Endodermal cell (in vitro differentiated cells): ENCODE results near the gene PTK7. TPM values are rescaled to one million over a fixed set of nuclear protein-coding genes. Genes with fewer than 3 reads are reported as not detected.
"Not testable (repeated sequence)": the region's sequence is repeated elsewhere in the genome, so short reads cannot be mapped to it uniquely, and the experiment has no call there.

Source experiments
- DNase-seq: peaks from one replicate; pipeline ENCODE4 v3.0.0-alpha.2; 2017
- H3K27ac ChIP-seq: 2 replicates; pipeline ENCODE4 v1.5.1; 2013; ENCODE audit warnings: mild to moderate bottlenecking, low read depth, low read length, moderate library complexity
- H3K27me3 ChIP-seq: 2 replicates; pipeline ENCODE4 v1.6.1; 2013; ENCODE audit warnings: mild to moderate bottlenecking, low read length, moderate library complexity; ENCODE audit not compliant: insufficient read depth, control insufficient read depth, poor library complexity, severe bottlenecking
- H3K36me3 ChIP-seq: 2 replicates; pipeline ENCODE4 v1.7.0; 2013; ENCODE audit warnings: mild to moderate bottlenecking, low read length, moderate library complexity; ENCODE audit not compliant: control insufficient read depth, insufficient read depth
- H3K4me1 ChIP-seq: one replicate; pipeline ENCODE4 v1.7.0; 2013; ENCODE audit warnings: low read length; ENCODE audit not compliant: control insufficient read depth, insufficient read depth
- H3K4me3 ChIP-seq: 2 replicates; pipeline ENCODE4 v1.5.1; 2013; ENCODE audit warnings: mild to moderate bottlenecking, low read length, moderate library complexity
- H3K9ac ChIP-seq: 2 replicates; pipeline ENCODE4 v1.6.1; 2013; ENCODE audit warnings: mild to moderate bottlenecking, low read length, moderate library complexity; ENCODE audit not compliant: poor library complexity, severe bottlenecking; ENCODE audit errors: extremely low read depth
- H3K9me3 ChIP-seq: 2 replicates; pipeline ENCODE4 v1.6.1; 2013; ENCODE audit warnings: mild to moderate bottlenecking, low read length, moderate library complexity; ENCODE audit not compliant: control insufficient read depth
- H3K27ac Mint-ChIP-seq: 2 replicates; pipeline ENCODE4 v1.8.0; 2020; ENCODE audit warnings: mixed read lengths
- H3K27me3 Mint-ChIP-seq: 2 replicates; pipeline ENCODE4 v1.8.0; 2021; ENCODE audit warnings: mild to moderate bottlenecking, mixed read lengths; ENCODE audit not compliant: insufficient read depth
- H3K36me3 Mint-ChIP-seq: 2 replicates; pipeline ENCODE4 v1.8.0; 2020; ENCODE audit warnings: low read depth, mixed read lengths
- H3K4me1 Mint-ChIP-seq: 2 replicates; pipeline ENCODE4 v1.8.0; 2020; ENCODE audit warnings: mixed read lengths
- H3K4me3 Mint-ChIP-seq: 2 replicates; pipeline ENCODE4 v1.8.0; 2020; ENCODE audit warnings: mild to moderate bottlenecking, moderate library complexity, mixed read lengths
- H3K9me3 Mint-ChIP-seq: 2 replicates; pipeline ENCODE4 v1.8.0; 2020; ENCODE audit warnings: mild to moderate bottlenecking, mixed read lengths
- WGBS, 2 experiments: methylation state at CpG; one replicate each; pipeline versions ENCODE4 v1.1.5 to v1.1.7; 2013; ENCODE audit warnings: missing lambda C conversion rate in 2 of 2, mixed read lengths in 1 of 2; ENCODE audit not compliant: insufficient coverage in 1 of 2, insufficient read length in 1 of 2; 5-methylcytosine and 5-hydroxymethylcytosine counted together
- total RNA-seq, 2 donors: library from RNA; stranded (reverse); fragmentation: NEBNext Ultra II Directional in 1 of 2; extraction: Animal tissue kit (Norgen Biotek cat#: 25700) in 1 of 2; gene quantifications; 2 replicates in 1 of 2; 3 replicates in 1 of 2; pipeline ENCODE4 v1.2.1, GENCODE V29; 2021
- TF ChIP-seq, protein P1 (sequence below): fragments of 200-600 bp; sonication (generic); conservative IDR thresholded peaks from 2 replicates; pipeline ENCODE4 v1.5.0; 2021; ENCODE audit warnings: antibody characterized with exemption, mild to moderate bottlenecking

The PTK7 gene
- total RNA-seq, 2 donors from 2014 or later: 167 to 183 TPM

DNA sequence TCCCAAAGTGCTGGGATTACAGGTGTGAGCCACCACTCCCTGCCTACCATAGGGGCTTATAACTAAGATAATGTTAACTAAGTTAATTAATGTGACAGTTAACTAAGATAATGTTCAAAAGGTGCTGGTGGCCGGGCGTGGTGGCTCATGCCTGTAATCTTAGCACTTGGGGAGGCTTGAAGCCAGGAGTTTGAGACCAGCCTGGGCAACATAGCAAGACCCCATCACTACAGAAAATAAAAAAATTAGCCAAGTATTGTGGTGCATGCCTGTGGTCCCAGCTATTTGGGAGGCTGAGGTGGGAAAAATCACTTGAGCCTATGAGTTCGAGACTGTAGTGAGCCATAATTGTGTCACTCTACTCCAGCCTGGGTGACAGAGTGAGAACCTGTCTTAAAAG is 62.2 kb downstream of the PTK7 start:
- TF ChIP-seq, protein P1, sequence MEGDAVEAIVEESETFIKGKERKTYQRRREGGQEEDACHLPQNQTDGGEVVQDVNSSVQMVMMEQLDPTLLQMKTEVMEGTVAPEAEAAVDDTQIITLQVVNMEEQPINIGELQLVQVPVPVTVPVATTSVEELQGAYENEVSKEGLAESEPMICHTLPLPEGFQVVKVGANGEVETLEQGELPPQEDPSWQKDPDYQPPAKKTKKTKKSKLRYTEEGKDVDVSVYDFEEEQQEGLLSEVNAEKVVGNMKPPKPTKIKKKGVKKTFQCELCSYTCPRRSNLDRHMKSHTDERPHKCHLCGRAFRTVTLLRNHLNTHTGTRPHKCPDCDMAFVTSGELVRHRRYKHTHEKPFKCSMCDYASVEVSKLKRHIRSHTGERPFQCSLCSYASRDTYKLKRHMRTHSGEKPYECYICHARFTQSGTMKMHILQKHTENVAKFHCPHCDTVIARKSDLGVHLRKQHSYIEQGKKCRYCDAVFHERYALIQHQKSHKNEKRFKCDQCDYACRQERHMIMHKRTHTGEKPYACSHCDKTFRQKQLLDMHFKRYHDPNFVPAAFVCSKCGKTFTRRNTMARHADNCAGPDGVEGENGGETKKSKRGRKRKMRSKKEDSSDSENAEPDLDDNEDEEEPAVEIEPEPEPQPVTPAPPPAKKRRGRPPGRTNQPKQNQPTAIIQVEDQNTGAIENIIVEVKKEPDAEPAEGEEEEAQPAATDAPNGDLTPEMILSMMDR: no peak
- Histone ChIP-seq H3K9me3 (no peaks in the 10 kb centered on the region), H3K4me3 (no peak overlapping the region), H3K9ac (no peak overlapping the region), H3K27ac (no peak overlapping the region), H3K27me3 (no peaks in the 10 kb centered on the region), H3K36me3 (peaks cover 36% of the 10 kb centered on the region), H3K4me1 (no peaks in the 10 kb centered on the region)
- Mint-ChIP-seq H3K27ac (no peak overlapping the region), H3K4me1 (peaks cover 5% of the 10 kb centered on the region), H3K27me3 (no peaks in the 10 kb centered on the region), H3K9me3 (no peaks in the 10 kb centered on the region), H3K4me3 (no peak overlapping the region), H3K36me3 (peaks cover 27% of the 10 kb centered on the region)
- DNase-seq: no peak
- WGBS, 2 experiments: 92 to 94% methylated on average over 1 to 3 of the region's 3 CpGs

- H3K27me3 Mint-ChIP-seq, H3K9me3 Mint-ChIP-seq, H3K9me3 ChIP-seq, H3K27ac Mint-ChIP-seq, H3K4me1 Mint-ChIP-seq, H3K9ac ChIP-seq, H3K4me3 Mint-ChIP-seq, H3K27me3 ChIP-seq, H3K27ac ChIP-seq, H3K4me3 ChIP-seq, DNase-seq, H3K4me1 ChIP-seq: not testable (repeated sequence)
- peaks cover 29% of the 10 kb centered on the region for H3K36me3 Mint-ChIP-seq
- peaks cover 43% of the 10 kb centered on the region for H3K36me3 ChIP-seq
- WGBS, 2 experiments: 87 to 96% methylated on average over 11 of the region's 11 CpGs
These were observed 63.9 kb downstream of the PTK7 start for GRCh38 chr6:43139973-43140372.

DNA sequence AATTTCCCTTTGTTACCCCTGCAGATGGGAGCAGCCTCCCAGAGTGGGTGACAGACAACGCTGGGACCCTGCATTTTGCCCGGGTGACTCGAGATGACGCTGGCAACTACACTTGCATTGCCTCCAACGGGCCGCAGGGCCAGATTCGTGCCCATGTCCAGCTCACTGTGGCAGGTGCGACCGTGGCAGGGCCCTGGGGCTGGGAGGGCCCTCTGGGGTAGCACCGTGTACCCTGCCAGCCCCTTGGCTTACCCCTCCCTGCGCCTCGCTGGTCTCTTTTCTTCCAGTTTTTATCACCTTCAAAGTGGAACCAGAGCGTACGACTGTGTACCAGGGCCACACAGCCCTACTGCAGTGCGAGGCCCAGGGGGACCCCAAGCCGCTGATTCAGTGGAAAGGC is 65.5 kb downstream of the PTK7 start:
- Mint-ChIP-seq H3K4me3 (no peak overlapping the region), H3K27me3 (no peaks in the 10 kb centered on the region), H3K36me3 (peaks cover 40% of the 10 kb centered on the region), H3K9me3 (no peaks in the 10 kb centered on the region), H3K4me1 (peaks cover 6% of the 10 kb centered on the region), H3K27ac (no peak overlapping the region)
- H3K9ac ChIP-seq: no peak overlapping the region
- no peaks in the 10 kb centered on the region for H3K27me3 ChIP-seq
- no peak overlapping the region for H3K27ac ChIP-seq
- no peak overlapping the region for H3K4me3 ChIP-seq
- no peak for DNase-seq
- TF ChIP-seq, protein P1: no peak
- 93 to 100% methylated on average over 11 to 16 of the region's 16 CpGs for WGBS, 2 experiments
- no peaks in the 10 kb centered on the region for H3K4me1 ChIP-seq
- H3K9me3 ChIP-seq: no peaks in the 10 kb centered on the region
- peaks cover 50% of the 10 kb centered on the region for H3K36me3 ChIP-seq

DNA sequence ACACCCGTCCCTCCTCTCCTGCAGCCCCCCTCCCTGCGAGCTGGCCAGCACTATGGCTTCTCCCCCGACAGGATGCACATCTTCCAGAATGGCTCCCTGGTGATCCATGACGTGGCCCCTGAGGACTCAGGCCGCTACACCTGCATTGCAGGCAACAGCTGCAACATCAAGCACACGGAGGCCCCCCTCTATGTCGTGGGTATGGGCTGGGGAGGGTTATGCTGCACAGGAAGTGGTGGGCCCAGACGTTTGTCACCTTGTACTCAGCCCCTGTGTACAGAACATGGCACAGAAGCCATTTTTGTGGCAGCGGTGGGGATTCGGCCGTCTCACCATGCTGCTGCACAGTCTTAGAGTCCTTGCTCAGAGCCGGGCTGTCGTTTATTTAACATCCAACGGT is 66.0 kb downstream of the PTK7 start:
- Mint-ChIP-seq H3K36me3 (peaks cover 38% of the 10 kb centered on the region), H3K4me1 (peaks cover 6% of the 10 kb centered on the region), H3K27me3 (no peaks in the 10 kb centered on the region), H3K9me3 (no peaks in the 10 kb centered on the region), H3K27ac (no peak overlapping the region), H3K4me3 (no peak overlapping the region)
- Histone ChIP-seq H3K4me3 (no peak overlapping the region), H3K4me1 (no peaks in the 10 kb centered on the region), H3K36me3 (peaks cover 55% of the 10 kb centered on the region), H3K9me3 (no peaks in the 10 kb centered on the region), H3K27ac (no peak overlapping the region), H3K27me3 (no peaks in the 10 kb centered on the region), H3K9ac (no peak overlapping the region)
- TF ChIP-seq, protein P1: no peak
- no peak for DNase-seq
- 92 to 95% methylated on average over 4 to 14 of the region's 14 CpGs for WGBS, 2 experiments
